ENCODE measurements around the gene KCNH2. TPM values are rescaled to one million over a fixed set of nuclear protein-coding genes. Genes with fewer than 3 reads are reported as not detected.
A peak's percentile ranks its signal among the peaks of the same experiment; 100 is the strongest.

The KCNH2 gene
- total and polyA plus RNA-seq, 2 of the 8 experiments (the other 6 are each of a cell fraction or from before 2014, with no cell fraction given): 8.0 to 15.0 TPM

- Histone ChIP-seq H3K79me2 (ENCODE audit: control insufficient read depth in 1 of 2, insufficient read depth in 2 of 2, low read length in 2 of 2) (no peaks in the 10 kb centered on the region), H2BK5ac (ENCODE audit: low read depth, low read length) (peak overlapping the region; percentile 27; the same call in 1 of the 2 replicates), H3K4ac (replicated peaks; ENCODE audit: insufficient read length, low read depth, low read length) (peak overlapping the region; percentile 92), H3K23me2 (ENCODE audit: low read depth, low read length) (no peaks in the 10 kb centered on the region), H4K91ac (replicated peaks; ENCODE audit: insufficient read length, low read length) (peak overlapping the region; percentile 44), H3K27ac (ENCODE audit: low read depth, low read length) (no peak overlapping the region; the same call in 1 of the 2 replicates), H3K18ac (ENCODE audit: extremely low read depth, low read length) (peak overlapping the region; percentile 60), H2AFZ (ENCODE audit: low read length) (peak overlapping the region; percentile 31; the same call in 1 of the 2 replicates), H3K27me3 (replicated peaks in 1 of 4; ENCODE audit: control insufficient read depth in 3 of 4, extremely low read depth in 1 of 4, insufficient read depth in 3 of 4, low read length in 3 of 4) (no peaks in the 10 kb centered on the region), H2AK5ac (ENCODE audit: low read depth, low read length) (no peak overlapping the region), H3K4me2 (ENCODE audit: insufficient read depth in 1 of 2, low read depth in 2 of 2, low read length in 2 of 2) (peak overlapping the region; percentile 4 to 76; a peak in 3 of 4 replicates), H4K8ac (ENCODE audit: extremely low read depth, insufficient read depth, low read length) (peak overlapping the region; percentile 87), H3K9me3 (ENCODE audit: insufficient read depth in 2 of 2, low read depth in 1 of 2, low read length in 1 of 2) (no peaks in the 10 kb centered on the region), H2BK15ac (ENCODE audit: low read length) (peak overlapping the region; percentile 23; the same call in 1 of the 2 replicates), H3K79me1 (ENCODE audit: low read depth, low read length) (no peaks in the 10 kb centered on the region), H3K36me3 (ENCODE audit: control insufficient read depth in 2 of 4, insufficient read depth in 4 of 4, low read length in 3 of 4) (no peaks in the 10 kb centered on the region), H4K20me1 (replicated peaks in 1 of 2; ENCODE audit: control insufficient read depth in 1 of 2, insufficient read depth in 2 of 2, low read length in 2 of 2) (peaks cover 0 to 2% of the 10 kb centered on the region in 2 experiments), H3K56ac (replicated peaks; ENCODE audit: insufficient read length, low read depth, low read length) (no peak overlapping the region), H3K4me1 (replicated peaks in 1 of 4; ENCODE audit: control insufficient read depth in 3 of 4, insufficient read depth in 4 of 4, low read length in 3 of 4) (peaks cover 4 to 17% (median 11%) of the 10 kb centered on the region in 4 experiments), H3K4me3 (ENCODE audit: extremely low read depth in 1 of 4, insufficient read depth in 2 of 4, low read depth in 3 of 4, low read length in 4 of 4) (peak overlapping the region in 3 of 4 experiments; percentile 30 to 55 (median 42); a peak in 7 of 8 replicates), H2BK120ac (replicated peaks; ENCODE audit: low read depth, low read length) (no peak overlapping the region), H3K23ac (ENCODE audit: insufficient read length) (no peak overlapping the region), H3K14ac (ENCODE audit: insufficient read length) (no peak overlapping the region), H2BK20ac (ENCODE audit: low read length) (peak overlapping the region; percentile 72), H3K9ac (replicated peaks in 1 of 4; ENCODE audit: extremely low read depth in 1 of 4, low read depth in 3 of 4, low read length in 3 of 4) (no peak overlapping the region; a peak in 1 of 7 replicates), H4K5ac (ENCODE audit: insufficient read length, low read depth, low read length) (peak overlapping the region; percentile 41), H2BK12ac (ENCODE audit: low read depth, low read length) (peak overlapping the region; percentile 82; the same call in 1 of the 2 replicates)
- peak; percentile 24 for FAIRE-seq
- ChIA-PET CTCF (ENCODE audit: partially characterized antibody) (interaction anchor here (0.6 to 7.6 kb wide), 26 partner anchors 8 to 210 kb away, joined by 3 to 142 read pairs (median 5); no protein-coding TSS in a partner anchor), POLR2A (ENCODE audit: partially characterized antibody) (interaction anchor here (0.6 to 1.4 kb wide), 5 partner anchors 10 to 90 kb away, joined by 3 read pairs; no protein-coding TSS in a partner anchor)
- peak in 1 of 2 experiments; percentile 98 for DNase-seq (ENCODE audit: low read depth in 1 of 2, low spot score in 2 of 2)
- WGBS, 2 experiments (ENCODE audit: extremely low coverage in 1 of 2, insufficient coverage in 1 of 2, insufficient read length in 1 of 2, insufficient replicate concordance in 2 of 2, low coverage in 1 of 2, low lambda C conversion rate in 2 of 2, missing lambda C conversion rate in 1 of 2): 36% methylated on average over 25 of the region's 31 CpGs; no CpG with 5 or more reads in 1 of the 2 experiments
- TF ChIP-seq KDM4A (IDR thresholded peaks at IDR 0.05; ENCODE audit: low read depth, low read length, severe bottlenecking) (peak; percentile 48), SP1 (IDR thresholded peaks at IDR 0.05; ENCODE audit: low read depth, low read length) (no peak), POU5F1 (IDR thresholded peaks at IDR 0.05; ENCODE audit: low read depth, low read length) (no peak), ASH2L (IDR thresholded peaks at IDR 0.05; ENCODE audit: low read length) (peak; percentile 45), GABPA (IDR thresholded peaks at IDR 0.05; ENCODE audit: borderline replicate concordance, insufficient read depth, low read length) (peak; percentile 69; the same call in 1 of the 2 replicates), NANOG (IDR thresholded peaks at IDR 0.05; ENCODE audit: insufficient read depth, low read depth, low read length, poor library complexity, severe bottlenecking) (peak; percentile 18)
- TF ChIP-seq, protein P1, sequence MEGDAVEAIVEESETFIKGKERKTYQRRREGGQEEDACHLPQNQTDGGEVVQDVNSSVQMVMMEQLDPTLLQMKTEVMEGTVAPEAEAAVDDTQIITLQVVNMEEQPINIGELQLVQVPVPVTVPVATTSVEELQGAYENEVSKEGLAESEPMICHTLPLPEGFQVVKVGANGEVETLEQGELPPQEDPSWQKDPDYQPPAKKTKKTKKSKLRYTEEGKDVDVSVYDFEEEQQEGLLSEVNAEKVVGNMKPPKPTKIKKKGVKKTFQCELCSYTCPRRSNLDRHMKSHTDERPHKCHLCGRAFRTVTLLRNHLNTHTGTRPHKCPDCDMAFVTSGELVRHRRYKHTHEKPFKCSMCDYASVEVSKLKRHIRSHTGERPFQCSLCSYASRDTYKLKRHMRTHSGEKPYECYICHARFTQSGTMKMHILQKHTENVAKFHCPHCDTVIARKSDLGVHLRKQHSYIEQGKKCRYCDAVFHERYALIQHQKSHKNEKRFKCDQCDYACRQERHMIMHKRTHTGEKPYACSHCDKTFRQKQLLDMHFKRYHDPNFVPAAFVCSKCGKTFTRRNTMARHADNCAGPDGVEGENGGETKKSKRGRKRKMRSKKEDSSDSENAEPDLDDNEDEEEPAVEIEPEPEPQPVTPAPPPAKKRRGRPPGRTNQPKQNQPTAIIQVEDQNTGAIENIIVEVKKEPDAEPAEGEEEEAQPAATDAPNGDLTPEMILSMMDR (IDR thresholded peaks at IDR 0.05; ENCODE audit: control extremely low read depth in 1 of 3, insufficient read depth in 1 of 3, low read depth in 1 of 3, low read length in 3 of 3): peak in 2 of 3 experiments; percentile 92 to 97; a peak in 3 of 4 replicates
These were observed 10.4 kb upstream of the KCNH2 start for GRCh38 chr7:150988230-150989226.

Data from H1 (cell line).